H9 (cell line): ENCODE data around the gene MMP17. TPM values are rescaled to one million over a fixed set of nuclear protein-coding genes. Genes with fewer than 3 reads are reported as not detected.

Experiments used
- DNase-seq: peaks from one replicate; pipeline ENCODE4 v3.0.0-alpha.2; 2017
- H2AFZ ChIP-seq: one replicate; pipeline ENCODE4 v1.6.1; 2013; ENCODE audit warnings: mild to moderate bottlenecking, low read length, control low read depth, moderate library complexity
- H2AK5ac ChIP-seq: 2 replicates; pipeline ENCODE4 v1.6.1; 2013; ENCODE audit warnings: low read length, control low read depth, mixed read lengths; ENCODE audit not compliant: insufficient read length
- H2BK120ac ChIP-seq: one replicate; pipeline ENCODE4 v1.6.1; 2013; ENCODE audit warnings: low read depth, mild to moderate bottlenecking, low read length, control low read depth, inconsistent platforms; ENCODE audit not compliant: poor library complexity, severe bottlenecking
- H2BK12ac ChIP-seq: 2 replicates; pipeline ENCODE4 v1.6.1; 2013; ENCODE audit warnings: low read length, control low read depth, mixed read lengths, low read depth; ENCODE audit not compliant: insufficient read length
- H2BK15ac ChIP-seq: 2 replicates; pipeline ENCODE4 v1.6.1; 2013; ENCODE audit warnings: low read depth, low read length, control low read depth
- H2BK20ac ChIP-seq: one replicate; pipeline ENCODE4 v1.6.1; 2013; ENCODE audit warnings: low read depth, mild to moderate bottlenecking, low read length, control low read depth, inconsistent platforms; ENCODE audit not compliant: poor library complexity, severe bottlenecking
- H2BK5ac ChIP-seq: 2 replicates; pipeline ENCODE4 v1.6.1; 2013; ENCODE audit warnings: low read length, control low read depth, mixed read lengths; ENCODE audit not compliant: insufficient read length
- H3K14ac ChIP-seq: 2 replicates; pipeline ENCODE4 v1.6.1; 2013; ENCODE audit warnings: low read length, control low read depth; ENCODE audit not compliant: insufficient read depth
- H3K18ac ChIP-seq: 2 replicates; pipeline ENCODE4 v1.6.1; 2013; ENCODE audit warnings: low read depth, mild to moderate bottlenecking, mixed read lengths, low read length, control low read depth; ENCODE audit not compliant: insufficient read length
- H3K23ac ChIP-seq: 2 replicates; pipeline ENCODE4 v1.6.1; 2013; ENCODE audit warnings: low read length, control low read depth, mixed read lengths, low read depth; ENCODE audit not compliant: insufficient read length
- H3K23me2 ChIP-seq: 2 replicates; pipeline ENCODE4 v1.6.1; 2013; ENCODE audit warnings: low read depth, mild to moderate bottlenecking, mixed read lengths, low read length, control low read depth; ENCODE audit not compliant: insufficient read length, poor library complexity, severe bottlenecking
- H3K27ac ChIP-seq: 2 replicates; pipeline ENCODE4 v1.5.1; 2013; ENCODE audit warnings: low read length, control low read depth, mixed read lengths, low read depth; ENCODE audit not compliant: insufficient read length
- H3K27me3 ChIP-seq: 2 replicates; pipeline ENCODE4 v1.6.1; 2013; ENCODE audit warnings: low read length, control low read depth, inconsistent platforms; ENCODE audit not compliant: insufficient read depth
- H3K4ac ChIP-seq: 2 replicates; pipeline ENCODE4 v1.6.1; 2013; ENCODE audit warnings: low read depth, mild to moderate bottlenecking, control low read depth, inconsistent platforms, low read length, moderate library complexity
- H3K4me1 ChIP-seq: 2 replicates; pipeline ENCODE4 v1.6.1; 2013; ENCODE audit warnings: low read length, control low read depth, inconsistent platforms; ENCODE audit not compliant: insufficient read depth
- H3K4me2 ChIP-seq: 2 replicates; pipeline ENCODE4 v1.6.1; 2013; ENCODE audit warnings: low read length, control low read depth, mixed read lengths; ENCODE audit not compliant: insufficient read length, insufficient read depth
- H3K56ac ChIP-seq: 2 replicates; pipeline ENCODE4 v1.6.1; 2013; ENCODE audit warnings: low read depth, mild to moderate bottlenecking, mixed read lengths, low read length, control low read depth; ENCODE audit not compliant: insufficient read length
- H3K79me1 ChIP-seq: 2 replicates; pipeline ENCODE4 v1.6.1; 2013; ENCODE audit warnings: low read depth, mild to moderate bottlenecking, moderate library complexity, low read length, control low read depth, inconsistent platforms; ENCODE audit not compliant: insufficient read depth, poor library complexity, severe bottlenecking
- H3K79me2 ChIP-seq: 2 replicates; pipeline ENCODE4 v1.6.1; 2013; ENCODE audit warnings: low read length, control low read depth, inconsistent platforms; ENCODE audit not compliant: insufficient read depth
- H3K9ac ChIP-seq: 2 replicates; pipeline ENCODE4 v1.6.1; 2013; ENCODE audit warnings: low read length, control low read depth, mixed read lengths; ENCODE audit not compliant: insufficient read length; ENCODE audit errors: extremely low read depth
- H3K9me3 ChIP-seq: one replicate; pipeline ENCODE4 v1.6.1; 2013; ENCODE audit warnings: low read depth, low read length, inconsistent platforms; ENCODE audit not compliant: control insufficient read depth
- H3T11ph ChIP-seq: one replicate; pipeline ENCODE4 v1.6.1; 2013; ENCODE audit warnings: mild to moderate bottlenecking, low read length, control low read depth, inconsistent platforms
- H4K20me1 ChIP-seq: one replicate; pipeline ENCODE4 v1.6.1; 2013; ENCODE audit not compliant: control insufficient read depth, insufficient read length, insufficient read depth
- H4K5ac ChIP-seq: 2 replicates; pipeline ENCODE4 v1.6.1; 2013; ENCODE audit warnings: low read depth, mild to moderate bottlenecking, mixed read lengths, low read length, control low read depth; ENCODE audit not compliant: insufficient read length
- H4K8ac ChIP-seq: replicated peaks from 2 replicates; pipeline ENCODE4 v1.6.1; 2013; ENCODE audit warnings: low read length, control low read depth, mixed read lengths, low read depth; ENCODE audit not compliant: insufficient read length
- H4K91ac ChIP-seq: 2 replicates; pipeline ENCODE4 v1.6.1; 2013; ENCODE audit warnings: low read depth, mild to moderate bottlenecking, moderate library complexity, mixed read lengths, low read length, control low read depth; ENCODE audit not compliant: insufficient read length
- H3K27ac Mint-ChIP-seq, 3 experiments: 2 replicates in 2 of 3; 3 replicates in 1 of 3; pipeline ENCODE4 v1.8.0; 2020 to 2021; ENCODE audit warnings: mixed read lengths in 3 of 3, mild to moderate bottlenecking in 1 of 3, moderate library complexity in 1 of 3
- H3K27me3 Mint-ChIP-seq: 2 replicates; pipeline ENCODE4 v1.8.0; 2021; ENCODE audit warnings: low read depth, mild to moderate bottlenecking, moderate library complexity, mixed read lengths
- H3K36me3 Mint-ChIP-seq, 3 experiments: 2 replicates in 2 of 3; 3 replicates in 1 of 3; pipeline ENCODE4 v1.8.0; 2020 to 2021; ENCODE audit warnings: low read depth in 3 of 3, mixed read lengths in 3 of 3; ENCODE audit not compliant: insufficient read depth in 1 of 3
- H3K4me1 Mint-ChIP-seq, 2 experiments: 2 replicates each; pipeline ENCODE4 v1.8.0; 2020; ENCODE audit warnings: mixed read lengths in 2 of 2
- H3K4me3 Mint-ChIP-seq, 2 experiments: 2 replicates in 1 of 2; 3 replicates in 1 of 2; pipeline ENCODE4 v1.8.0; 2020 to 2021; ENCODE audit warnings: mild to moderate bottlenecking in 2 of 2, mixed read lengths in 2 of 2, moderate library complexity in 1 of 2
- H3K9me3 Mint-ChIP-seq, 2 experiments: 2 replicates in 1 of 2; 3 replicates in 1 of 2; pipeline ENCODE4 v1.8.0; 2020; ENCODE audit warnings: mild to moderate bottlenecking in 2 of 2, mixed read lengths in 2 of 2, moderate library complexity in 1 of 2
- CTCF ChIP-seq: fragments of 200-600 bp; sonication (generic); conservative IDR thresholded peaks from 3 replicates; pipeline ENCODE4 v1.8.0; 2021; ENCODE audit warnings: antibody characterized with exemption, mild to moderate bottlenecking
- WGBS: extraction: QIAGEN DNeasy Blood & Tissue Kit; methylation state at CpG from one replicate; pipeline ENCODE4 v1.1.7; 2013; ENCODE audit warnings: missing lambda C conversion rate, low lambda C conversion rate, mixed read lengths; ENCODE audit not compliant: insufficient read length; ENCODE audit errors: extremely low coverage; 5-methylcytosine and 5-hydroxymethylcytosine counted together
- total RNA-seq: library from RNA; stranded (reverse); gene quantifications from 2 replicates; pipeline ENCODE4 v1.2.1, GENCODE V29; 2021

MMP17 gene
- total RNA-seq, 1 experiment from 2014 or later, result 14.8 TPM

- Mint-ChIP-seq H3K27ac (peak overlapping the region in 2 of 3 experiments; percentile 21 to 77; a peak in 2 of 7 replicates), H3K4me3 (peak overlapping the region; percentile 31 to 59; a peak in 4 of 5 replicates)
- no peak overlapping the region for H4K8ac ChIP-seq
Observed at GRCh38 chr12:131893605-131894312, 65.6 kb downstream of the MMP17 start.

More at GRCh38 chr12:131893605-131894312, 65.6 kb downstream of the MMP17 start:
- Histone ChIP-seq H3K14ac (no peak overlapping the region), H2BK15ac (no peak overlapping the region), H2BK5ac (no peak overlapping the region), H4K5ac (no peak overlapping the region), H2BK120ac (no peak overlapping the region), H3K4me1 (no peaks in the 10 kb centered on the region), H3K27me3 (no peaks in the 10 kb centered on the region), H3K23ac (no peak overlapping the region), H2BK12ac (no peak overlapping the region), H3K18ac (no peak overlapping the region), H3K4ac (no peak overlapping the region), H3K9ac (no peak overlapping the region), H4K20me1 (no peaks in the 10 kb centered on the region), H3K4me2 (no peak overlapping the region), H3K79me1 (no peaks in the 10 kb centered on the region), H2AFZ (no peak overlapping the region), H2AK5ac (no peak overlapping the region), H3K56ac (no peak overlapping the region), H4K91ac (no peak overlapping the region), H2BK20ac (no peak overlapping the region), H3K79me2 (no peaks in the 10 kb centered on the region), H3T11ph (no peak overlapping the region), H3K9me3 (no peaks in the 10 kb centered on the region), H3K23me2 (peaks cover 7% of the 10 kb centered on the region), H3K27ac (no peak overlapping the region)
- DNase-seq, result no peak
- Mint-ChIP-seq H3K36me3 (peaks cover 7 to 16% (median 8%) of the 10 kb centered on the region in 3 experiments; a peak in 6 of 7 replicates), H3K27me3 (peaks cover 2% of the 10 kb centered on the region; the same call in 1 of the 2 replicates), H3K9me3 (peaks cover 0 to 3% of the 10 kb centered on the region in 2 experiments; a peak in 2 of 5 replicates), H3K4me1 (peaks cover 17 to 29% of the 10 kb centered on the region in 2 experiments)
- no peak for TF ChIP-seq CTCF
- no CpG with 5 or more reads among the region's 19 CpGs for WGBS
